H4 (cell line): ENCODE measurements around the gene WSCD1. TPM values are rescaled to one million over a fixed set of nuclear protein-coding genes. Genes with fewer than 3 reads are reported as not detected.

Experiments
- DNase-seq: peaks from one replicate; pipeline ENCODE4 v3.0.0-alpha.2; 2015; ENCODE audit warnings: low spot score
- total RNA-seq: library from RNA; depleted of rRNA; stranded (reverse); fragments of >200 nt; shearing (Covaris generic); gene quantifications from 2 replicates; pipeline ENCODE4 v1.2.3, GENCODE V29; 2014

WSCD1 gene
- total RNA-seq, 1 experiment from 2014 or later = 0.50 TPM

GRCh38 chr17:6085812-6086211 lies 15.6 kb downstream of the WSCD1 start:
- DNase-seq = no peak

DNA sequence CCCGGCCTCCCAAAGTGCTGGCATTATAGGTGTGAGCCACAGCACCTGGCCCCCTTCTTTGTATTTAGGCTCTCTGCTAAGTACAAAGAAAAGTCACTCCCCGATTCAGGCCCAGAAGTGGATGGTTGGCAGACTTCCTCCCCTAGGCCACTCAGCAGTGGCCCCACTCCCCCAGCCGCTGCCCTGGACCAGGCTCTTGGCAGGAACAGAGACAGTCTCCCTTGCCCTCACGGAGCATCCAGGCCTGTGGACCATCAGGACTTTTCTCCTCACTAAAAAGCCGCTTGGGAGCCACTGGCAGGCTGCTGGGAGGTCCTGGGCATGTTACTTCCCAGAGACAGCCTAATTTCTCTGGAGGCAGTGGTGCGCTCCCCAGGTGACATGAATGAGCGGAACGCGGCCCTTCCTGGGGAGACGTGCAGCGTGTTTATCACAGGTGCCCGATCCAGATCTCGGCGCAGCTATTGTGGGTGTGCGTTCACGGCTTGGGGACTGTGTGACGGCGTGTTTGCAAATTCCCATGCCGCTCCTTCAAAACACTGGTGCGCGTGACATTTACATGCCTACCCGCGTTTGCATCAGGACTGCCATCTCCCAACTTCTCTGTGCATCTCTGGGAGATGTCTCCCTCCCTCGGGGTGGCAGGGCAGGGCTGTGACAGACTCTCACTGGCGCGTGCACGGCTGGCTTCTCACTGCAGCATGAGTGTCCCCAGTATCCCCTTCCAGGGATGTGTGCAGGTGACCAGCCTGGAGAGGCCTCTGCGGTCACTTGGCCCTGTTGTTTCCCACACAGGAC lies 16.6 kb downstream of the WSCD1 start:
- no peak for DNase-seq

GRCh38 chr17:6088141-6088540 lies 18.0 kb downstream of the WSCD1 start:
- no peak for DNase-seq

GRCh38 chr17:6090253-6090652 lies 20.1 kb downstream of the WSCD1 start:
- no peak for DNase-seq

DNA sequence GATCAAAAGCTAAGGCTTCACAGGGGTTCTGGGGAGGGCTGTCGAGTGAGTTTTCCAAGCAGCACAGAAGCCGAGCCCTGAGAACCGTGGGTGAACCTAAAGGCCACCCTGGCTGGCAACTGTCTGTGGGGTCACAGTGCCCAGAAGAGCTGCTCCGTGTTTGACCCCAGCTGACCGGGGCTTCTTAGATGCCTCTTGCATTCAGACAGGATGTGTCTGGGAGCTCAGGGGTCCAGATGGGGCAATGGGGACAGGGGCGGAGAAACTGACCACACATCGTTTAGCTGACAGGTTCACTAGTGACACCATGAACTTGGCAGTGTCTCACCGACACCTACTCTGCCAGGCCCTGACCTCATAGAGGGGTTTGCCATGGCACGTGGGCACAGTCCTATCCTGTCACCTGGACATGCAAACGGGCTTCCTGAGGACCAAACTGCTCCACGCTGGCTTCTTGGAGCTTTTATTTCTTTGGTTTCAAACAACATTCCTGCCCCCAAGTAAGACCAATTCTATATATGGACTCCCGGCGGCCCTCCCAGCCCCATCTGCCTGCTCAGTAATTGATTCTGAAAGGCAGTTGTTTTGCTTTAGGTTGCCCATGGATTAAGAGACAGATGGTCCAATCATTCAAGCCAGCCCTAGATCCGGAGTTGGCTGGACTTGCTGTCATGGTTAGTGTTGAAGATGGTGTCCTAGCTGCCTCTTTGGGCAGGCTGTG lies 22.2 kb downstream of the WSCD1 start:
- no peak for DNase-seq

- no peak for DNase-seq
Measured at GRCh38 chr17:6092903-6093468, 22.8 kb downstream of the WSCD1 start.

DNA sequence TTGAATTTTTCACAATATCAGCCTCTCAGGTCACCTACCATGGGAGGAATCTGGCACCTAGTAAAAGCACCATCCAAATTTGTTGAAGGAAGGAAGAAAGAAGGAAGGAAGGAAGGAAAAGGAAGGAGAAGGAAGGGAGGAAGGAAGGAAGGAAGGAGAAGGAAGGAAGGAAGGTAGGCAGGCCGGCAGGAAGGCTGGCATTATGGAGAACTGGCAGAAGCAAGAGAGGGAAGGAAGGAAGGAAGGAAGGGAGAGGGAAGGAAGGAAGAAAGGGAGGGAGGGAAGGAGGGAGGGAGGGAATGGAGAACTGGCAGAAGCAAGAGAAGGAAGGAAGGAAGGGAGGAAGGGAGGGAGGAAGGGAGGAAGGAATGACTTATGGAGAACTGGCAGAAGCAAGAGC lies 24.3 kb downstream of the WSCD1 start:
- no peak for DNase-seq

DNA sequence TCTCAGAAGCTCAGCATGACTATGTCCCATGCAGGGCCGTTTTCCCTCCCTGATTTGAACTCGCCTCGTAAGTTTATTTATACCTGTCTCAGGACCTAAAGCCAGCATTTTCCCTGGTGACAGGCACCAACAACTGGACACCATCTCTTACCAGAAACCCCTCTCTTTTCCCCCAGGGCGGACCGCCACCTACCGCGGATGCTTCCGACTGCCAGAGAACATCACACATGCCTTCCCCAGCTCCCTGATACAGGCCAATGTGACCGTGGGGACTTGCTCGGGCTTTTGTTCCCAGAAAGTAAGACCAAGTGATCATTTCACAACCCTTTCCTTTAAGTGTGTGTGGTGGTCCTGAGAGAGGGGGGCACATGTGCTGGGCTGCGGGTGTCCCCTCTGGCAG lies 24.7 kb downstream of the WSCD1 start:
- no peak for DNase-seq

- DNase-seq = no peak
Measured at GRCh38 chr17:6095501-6095900, 25.3 kb downstream of the WSCD1 start.

DNA sequence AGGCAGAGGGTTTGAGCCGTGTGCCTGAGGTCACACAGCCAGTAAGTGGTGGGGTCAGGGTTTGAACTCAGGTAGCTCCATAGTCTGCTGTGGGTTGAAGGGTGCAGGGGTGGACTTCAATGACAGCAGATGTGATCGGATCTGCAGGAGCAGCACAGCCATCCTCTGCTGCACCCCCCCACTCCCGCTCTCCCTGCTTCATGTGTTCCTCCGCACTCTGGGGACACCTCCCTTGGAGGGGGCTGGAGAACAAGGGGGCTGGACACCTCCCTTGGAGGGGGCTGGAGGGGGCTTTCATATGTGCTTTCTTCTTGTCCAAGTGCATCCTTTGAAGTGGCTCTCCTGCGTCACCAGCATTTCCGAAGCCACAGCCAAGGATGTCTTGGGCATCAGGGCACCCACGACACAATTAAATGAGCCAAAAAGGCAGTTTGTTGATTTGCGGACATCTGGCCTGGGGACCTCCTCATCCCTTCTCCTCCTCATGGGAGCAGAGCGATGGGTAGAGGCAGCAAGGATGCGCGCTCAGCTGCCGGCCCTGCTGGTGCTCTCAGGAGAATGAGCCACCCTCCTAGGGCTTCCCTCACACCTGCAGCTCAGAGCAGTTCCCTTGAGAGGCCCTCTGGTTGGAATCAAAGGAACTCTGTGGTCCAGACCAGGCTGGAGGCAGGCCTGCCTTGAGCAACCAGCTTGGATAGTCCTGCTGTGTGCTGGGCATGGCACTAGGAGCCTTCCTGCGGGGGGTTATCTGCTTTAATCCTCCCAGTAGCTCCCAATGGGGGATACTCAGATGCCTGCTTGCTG lies 26.2 kb downstream of the WSCD1 start:
- DNase-seq = no peak

- no peak for DNase-seq
Measured at GRCh38 chr17:6097005-6097279, 26.8 kb downstream of the WSCD1 start.

- no peak for DNase-seq
Measured at GRCh38 chr17:6098050-6098822, 28.1 kb downstream of the WSCD1 start.

DNA sequence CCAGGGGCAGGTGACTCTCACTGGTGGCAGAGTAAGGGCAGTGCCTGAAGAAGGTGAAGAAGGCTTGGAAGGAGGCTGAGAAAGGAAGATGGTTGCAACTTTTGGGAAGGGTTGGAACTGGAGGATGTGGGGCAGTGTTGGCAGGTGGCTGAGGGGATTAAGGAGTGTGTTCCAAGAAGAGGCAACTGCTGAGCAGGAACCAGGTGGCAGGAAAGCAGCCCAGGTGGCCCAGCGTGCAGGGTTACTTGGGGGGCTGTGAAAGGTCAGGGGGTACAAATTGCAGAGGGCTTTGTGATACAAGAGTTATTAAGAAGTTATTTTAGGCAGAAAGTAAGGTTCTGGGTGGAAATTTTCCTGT lies 28.6 kb downstream of the WSCD1 start:
- DNase-seq = no peak

DNA sequence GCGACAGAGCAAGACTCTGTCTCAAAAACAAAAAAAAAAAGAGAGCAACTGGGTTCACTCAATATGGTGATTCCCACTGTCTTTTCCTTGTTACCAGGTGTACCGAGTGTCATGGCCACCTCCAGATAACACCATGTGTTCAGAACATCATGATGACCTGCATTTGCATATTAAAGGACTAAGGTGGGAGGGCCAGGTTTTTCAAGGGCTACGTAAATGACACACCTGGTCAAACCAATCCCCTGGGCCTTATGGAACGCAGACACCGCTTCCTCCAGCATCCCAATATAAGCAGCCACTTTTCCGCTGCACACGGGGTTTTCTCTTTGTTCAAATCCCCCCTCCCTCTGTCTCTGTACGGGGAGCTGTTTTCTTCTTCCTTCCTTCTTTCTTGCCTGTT lies 29.3 kb downstream of the WSCD1 start:
- DNase-seq = no peak

DNA sequence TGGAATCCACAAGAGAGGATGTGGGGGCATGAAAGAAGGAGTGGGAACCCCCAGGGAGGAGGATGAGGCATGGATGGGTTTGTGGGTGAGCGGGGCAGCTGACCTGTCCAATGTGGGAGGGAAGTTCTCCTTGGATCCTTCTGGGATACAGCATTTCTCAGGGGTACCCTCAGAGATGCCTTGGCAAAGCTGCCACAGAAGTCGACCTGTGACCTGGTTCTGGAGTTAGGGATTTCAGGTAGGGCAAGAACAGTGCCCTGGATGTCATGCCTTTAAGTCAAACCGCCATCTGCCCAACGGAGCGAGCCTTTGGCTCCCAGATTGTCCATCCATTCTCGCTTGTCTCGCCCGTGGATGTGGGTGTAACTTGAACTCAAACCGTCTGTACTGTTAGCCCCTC lies 30.0 kb downstream of the WSCD1 start:
- no peak for DNase-seq

DNA sequence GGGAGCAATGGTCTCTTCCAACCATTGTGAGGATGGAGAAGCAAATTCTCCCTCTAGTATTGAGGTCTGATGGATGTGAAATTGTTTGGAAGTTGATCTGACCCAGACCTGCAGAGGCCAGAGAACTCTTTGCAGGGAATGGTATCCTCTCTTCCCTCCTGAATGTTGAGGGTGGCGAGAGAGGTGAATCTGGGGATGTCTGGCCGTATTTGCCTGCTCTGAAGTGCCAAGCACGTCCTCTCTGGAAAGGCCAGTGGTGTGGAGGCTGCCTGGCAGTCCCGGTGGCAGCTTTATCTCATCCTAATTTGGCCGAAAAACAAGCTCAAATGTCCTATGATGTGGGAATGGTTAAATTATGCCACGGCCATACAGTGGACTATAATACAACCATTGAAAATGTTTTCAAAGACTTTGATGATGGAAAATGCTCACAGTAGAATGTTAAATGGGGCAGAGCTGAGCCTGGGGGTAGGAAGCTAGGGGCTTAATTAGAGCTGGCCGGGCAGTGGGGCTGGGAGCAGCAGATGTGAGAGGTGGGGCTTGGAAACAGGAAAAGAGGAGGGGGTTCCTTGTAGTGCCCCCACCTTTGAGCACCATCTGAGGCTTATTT lies 30.8 kb downstream of the WSCD1 start:
- DNase-seq = no peak

- DNase-seq = no peak
Measured at GRCh38 chr17:6101706-6102105, 31.5 kb downstream of the WSCD1 start.

- DNase-seq = no peak
Measured at GRCh38 chr17:6102615-6103014, 32.4 kb downstream of the WSCD1 start.

GRCh38 chr17:6104956-6105648 lies 34.9 kb downstream of the WSCD1 start:
- no peak for DNase-seq

GRCh38 chr17:6105649-6106007 lies 35.4 kb downstream of the WSCD1 start:
- no peak for DNase-seq

GRCh38 chr17:6106212-6106611 lies 36.0 kb downstream of the WSCD1 start:
- DNase-seq = no peak
